SK-N-DZ (cell line): ENCODE results near the gene BID.
A peak's percentile ranks its signal among the peaks of the same experiment; 100 is the strongest.

Source experiments
- DNase-seq: peaks from one replicate; pipeline ENCODE4 v3.0.0-alpha.2; 2015; ENCODE audit warnings: low spot score

The BID gene

DNA sequence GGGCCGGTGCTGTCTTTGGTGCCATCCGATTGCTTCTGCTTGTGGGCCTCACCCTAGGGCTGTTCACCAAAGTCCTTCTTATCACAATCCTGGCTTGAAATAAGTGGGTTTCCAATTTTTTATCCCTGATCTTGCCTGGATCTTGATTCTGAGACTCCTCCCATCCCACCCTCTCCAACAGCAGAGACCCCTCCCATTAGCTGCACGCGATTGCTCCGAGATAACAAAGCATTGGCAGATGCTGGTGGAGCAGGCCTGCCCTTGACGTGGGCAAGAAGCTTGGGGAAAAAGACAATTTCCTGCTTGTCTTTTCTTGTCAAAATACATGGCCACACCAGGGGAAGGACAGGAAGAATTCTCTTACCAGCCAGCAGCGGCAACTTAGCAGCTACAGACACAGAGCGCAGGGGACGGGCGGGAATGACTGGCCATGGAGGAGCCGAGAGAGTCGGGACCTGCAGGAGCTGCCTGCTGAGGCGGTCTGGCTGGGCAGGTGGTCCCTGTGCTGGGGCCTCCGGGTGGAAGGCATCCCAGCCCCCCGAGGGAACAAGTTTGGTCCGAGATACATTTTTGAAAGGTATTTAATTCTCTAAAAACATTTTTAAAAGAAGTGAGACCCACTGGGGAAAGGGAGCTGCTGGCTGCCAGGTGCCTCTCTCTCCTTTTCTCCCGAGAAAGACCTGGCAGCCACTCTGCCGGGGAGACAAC lies 9.7 kb upstream of the BID start:
- peak; percentile 79 for DNase-seq

DNA sequence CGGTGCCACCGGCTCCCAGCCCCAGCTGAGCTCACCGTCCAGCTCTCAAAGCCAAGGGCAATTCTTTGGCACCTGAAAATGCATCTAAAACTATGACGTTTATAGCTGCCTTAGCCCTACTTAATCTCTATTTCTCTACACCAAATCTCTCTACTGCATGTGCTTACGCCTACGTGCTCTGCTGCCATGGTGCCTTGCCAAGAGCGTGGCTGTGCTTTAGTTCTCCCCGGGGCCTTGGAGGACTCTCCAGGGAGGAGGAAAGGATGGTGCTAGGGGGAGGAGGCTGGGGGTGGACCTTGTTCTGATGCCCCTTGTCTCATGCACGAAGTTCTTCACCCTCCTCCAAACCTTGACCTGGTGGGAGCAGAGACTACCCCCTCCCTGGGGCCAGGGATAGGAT lies 9.0 kb upstream of the BID start:
- DNase-seq: no peak

DNA sequence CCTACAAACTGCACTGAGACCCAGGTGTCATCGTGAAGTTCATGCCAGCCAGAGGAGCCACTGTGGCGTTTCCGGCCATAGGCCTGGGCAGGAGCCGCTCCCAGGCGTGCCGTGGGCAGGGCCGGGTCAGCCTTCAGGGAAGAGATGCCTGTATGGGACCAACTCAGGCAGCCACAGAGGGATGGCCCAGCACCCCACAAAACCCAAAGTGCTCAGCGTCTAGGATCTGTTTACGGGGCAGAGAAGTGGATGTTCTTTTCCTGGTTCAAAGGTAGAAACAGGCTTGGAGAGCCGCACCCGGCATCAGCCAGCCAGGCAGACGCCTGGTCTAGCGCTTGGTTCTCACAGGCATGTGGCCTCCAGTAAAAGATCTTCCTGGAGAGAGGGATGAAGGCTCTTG lies 8.4 kb upstream of the BID start:
- no peak for DNase-seq

DNA sequence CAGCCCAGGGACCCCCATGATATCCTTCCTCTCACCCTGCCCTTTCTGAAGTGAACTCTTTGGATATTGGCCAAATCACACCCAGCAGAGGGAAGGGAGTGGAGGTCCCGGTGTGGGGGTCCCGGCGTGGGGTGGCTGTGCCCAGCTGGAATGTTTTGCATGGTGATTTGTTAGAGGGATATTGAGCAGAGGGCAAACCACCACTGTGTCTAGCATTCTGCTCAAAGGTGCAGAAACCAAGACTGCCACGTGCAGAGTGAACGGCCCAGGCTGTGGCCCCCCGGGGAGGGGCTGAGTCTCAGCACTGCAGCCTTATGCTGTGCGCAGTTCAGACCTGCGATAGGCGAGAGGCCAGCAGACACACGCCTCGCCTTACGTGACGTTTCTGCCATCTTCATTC lies 7.9 kb upstream of the BID start:
- no peak for DNase-seq

DNA sequence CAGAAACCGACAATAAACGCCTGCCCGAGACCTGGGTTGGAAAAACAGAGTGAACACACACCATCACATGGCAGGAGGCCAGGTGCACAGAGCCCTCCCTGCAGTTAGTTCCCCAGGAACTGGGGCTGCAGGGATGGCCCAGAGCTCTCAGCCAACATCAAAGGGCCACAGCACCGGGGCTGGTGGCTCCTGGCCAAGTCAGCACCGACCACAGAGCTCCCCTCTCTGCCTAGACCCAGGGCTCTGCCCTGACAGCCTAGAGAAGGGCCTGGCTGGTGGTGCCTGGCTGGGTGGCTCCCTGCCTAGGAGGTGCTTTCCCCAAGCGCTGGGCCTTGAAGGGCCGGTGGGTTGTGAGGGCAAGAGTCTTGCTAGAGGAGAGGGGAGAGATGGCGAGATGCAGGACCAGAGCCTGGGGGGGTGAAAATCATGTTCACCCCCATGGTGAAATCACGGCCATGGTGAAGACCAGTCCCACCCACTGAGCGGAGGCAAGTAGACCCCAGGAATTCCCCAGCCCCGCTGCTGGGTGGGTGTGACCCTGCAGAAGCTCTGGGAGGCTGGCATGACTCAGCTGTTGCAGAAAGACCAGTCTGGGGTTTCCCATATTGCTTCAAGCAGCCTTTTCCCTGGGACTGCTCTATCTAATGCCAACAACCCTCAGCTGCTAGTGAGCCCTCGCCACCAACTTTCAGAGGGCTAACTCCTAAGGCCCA lies 7.2 kb upstream of the BID start:
- no peak for DNase-seq

DNA sequence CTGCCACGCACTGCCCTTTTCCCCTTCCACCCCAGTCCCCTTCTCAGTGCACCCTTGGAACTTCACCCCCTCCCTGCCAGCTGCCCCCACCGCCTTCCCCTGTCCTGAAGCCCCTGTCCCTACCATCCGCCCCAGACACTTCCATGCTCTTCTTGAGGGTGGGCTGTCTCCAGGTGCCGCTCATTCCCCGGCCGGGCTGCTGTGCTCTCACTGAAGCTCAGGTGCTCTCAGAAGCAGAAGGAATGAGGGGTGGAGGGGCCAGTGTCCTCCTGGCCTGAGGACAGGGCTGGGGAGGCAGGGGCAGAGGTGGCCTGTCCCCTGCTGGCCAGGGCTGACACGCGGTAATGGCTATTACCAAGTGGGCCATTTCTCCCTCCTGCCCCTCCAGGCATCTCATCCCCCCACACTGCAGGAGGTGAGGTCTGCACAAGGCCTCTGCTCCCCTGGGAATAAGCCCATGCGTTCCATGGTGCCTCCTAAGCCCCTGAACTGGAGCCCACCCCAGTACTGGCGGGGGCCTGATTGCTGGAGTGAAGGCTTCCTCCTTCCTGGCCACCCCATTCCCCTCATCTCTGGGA lies 6.6 kb upstream of the BID start:
- no peak for DNase-seq

DNA sequence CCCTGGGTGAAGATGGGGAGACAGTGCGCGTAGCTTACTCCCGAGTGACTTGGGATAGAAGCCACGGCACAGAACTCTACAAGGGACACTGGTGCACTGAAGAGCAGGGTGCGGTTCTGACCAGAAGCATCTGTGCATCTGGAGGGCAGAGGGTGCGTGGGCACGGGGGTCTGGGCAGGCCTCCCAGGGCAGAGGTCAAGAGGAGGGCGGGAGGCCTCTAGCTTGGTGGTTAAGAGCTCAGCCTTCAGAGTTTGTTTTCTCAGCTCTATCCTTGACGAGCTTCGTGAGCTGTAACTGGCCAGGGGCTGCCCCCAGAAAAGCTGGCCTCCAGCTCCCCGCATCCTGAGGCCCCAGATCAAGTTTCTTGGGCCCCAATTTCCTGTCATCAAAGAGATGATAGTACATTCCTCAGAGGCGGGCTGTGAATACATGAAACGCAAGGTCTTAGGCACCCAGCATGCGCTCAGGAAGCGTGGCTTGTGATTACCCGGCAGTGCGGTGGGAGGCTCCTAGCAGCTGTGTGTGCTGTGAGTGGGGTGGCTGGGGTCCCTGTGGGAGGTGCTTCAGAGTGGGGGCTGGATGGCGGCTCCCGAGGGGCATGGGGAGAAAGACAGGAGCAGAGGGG lies 6.0 kb upstream of the BID start:
- DNase-seq: no peak

DNA sequence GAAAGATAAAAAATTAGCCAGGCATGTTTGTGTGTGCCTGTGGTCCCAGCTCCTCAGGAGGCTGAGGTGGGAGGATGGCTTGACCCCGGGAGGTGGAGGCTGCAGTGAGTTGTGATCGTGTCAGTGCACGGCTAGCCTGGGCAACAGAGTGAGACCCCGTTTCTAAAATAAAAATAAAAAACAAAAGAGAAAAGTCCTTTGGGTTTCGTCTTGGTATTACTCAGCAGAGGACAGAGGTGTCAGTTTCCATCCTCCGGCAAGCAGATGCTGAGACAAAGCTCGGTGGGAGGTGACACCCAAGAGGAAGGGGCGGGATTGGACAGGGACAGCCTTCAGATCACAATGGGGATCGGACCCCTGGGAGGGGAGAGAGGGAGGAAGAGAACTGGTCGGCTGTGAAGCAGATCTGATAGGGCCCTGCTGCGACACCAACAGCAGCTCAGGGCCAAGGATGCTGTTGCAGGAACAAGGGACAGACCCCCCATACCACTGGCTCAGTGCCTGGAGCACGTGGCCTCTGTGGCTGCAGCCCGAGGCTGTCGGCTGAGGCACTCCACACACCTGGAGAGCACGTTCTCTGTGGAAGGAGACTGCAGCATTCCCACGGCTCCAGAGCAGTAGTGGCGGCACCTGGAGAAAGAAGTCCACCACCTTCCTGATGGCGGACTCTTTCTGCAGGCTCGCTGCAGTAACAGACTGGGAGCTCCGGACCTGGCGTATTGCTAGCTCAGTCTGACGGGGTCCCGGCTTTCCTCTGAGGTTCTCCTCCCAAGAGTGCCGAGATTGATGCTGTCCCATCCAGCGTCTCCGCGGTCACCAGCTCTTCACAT lies 5.2 kb upstream of the BID start:
- DNase-seq: peak; percentile 76

DNA sequence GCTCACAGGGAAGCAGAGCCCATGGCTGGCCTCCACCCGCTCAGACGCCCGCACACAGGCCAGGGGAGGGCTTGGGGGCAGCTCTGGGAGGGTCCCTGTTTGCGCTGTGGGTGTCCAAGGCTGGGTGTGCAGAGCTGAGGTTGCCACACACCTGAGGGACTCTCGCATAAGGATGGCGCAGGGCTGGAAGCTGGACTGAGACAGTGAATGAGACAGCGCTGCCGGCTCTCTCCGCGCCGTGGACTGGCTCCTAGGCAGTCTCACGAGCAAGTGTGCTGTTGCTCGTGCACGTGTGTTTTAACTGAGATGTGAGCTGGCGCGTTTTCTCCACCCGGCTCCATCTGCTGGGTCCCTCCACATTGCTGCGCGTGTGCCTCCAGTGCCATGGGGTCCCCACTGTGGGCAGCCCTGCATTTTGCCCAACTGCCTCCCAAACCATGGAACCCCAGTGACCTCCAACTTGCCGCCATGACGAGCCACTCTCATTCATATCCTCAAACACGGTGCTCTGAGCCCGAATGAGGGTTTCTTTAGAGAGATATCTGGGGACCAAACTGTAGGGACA lies 4.2 kb upstream of the BID start:
- DNase-seq: no peak

DNA sequence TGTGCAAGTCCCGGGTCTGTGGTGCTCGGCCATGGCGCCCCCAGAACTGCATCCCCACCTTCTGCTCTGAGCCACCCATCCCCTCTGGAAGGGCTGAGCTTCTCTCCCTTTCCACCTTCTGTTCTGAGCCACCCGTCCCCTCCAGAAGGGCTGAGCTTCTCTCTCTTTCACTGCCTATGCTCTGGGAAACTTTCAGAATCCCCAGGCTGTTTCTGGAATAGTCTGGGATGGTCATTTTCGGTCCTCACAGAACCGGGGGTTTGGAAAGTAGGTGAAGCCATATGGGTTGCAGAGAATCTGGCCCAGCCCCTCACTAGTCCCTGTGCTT lies 3.4 kb upstream of the BID start:
- no peak for DNase-seq

DNA sequence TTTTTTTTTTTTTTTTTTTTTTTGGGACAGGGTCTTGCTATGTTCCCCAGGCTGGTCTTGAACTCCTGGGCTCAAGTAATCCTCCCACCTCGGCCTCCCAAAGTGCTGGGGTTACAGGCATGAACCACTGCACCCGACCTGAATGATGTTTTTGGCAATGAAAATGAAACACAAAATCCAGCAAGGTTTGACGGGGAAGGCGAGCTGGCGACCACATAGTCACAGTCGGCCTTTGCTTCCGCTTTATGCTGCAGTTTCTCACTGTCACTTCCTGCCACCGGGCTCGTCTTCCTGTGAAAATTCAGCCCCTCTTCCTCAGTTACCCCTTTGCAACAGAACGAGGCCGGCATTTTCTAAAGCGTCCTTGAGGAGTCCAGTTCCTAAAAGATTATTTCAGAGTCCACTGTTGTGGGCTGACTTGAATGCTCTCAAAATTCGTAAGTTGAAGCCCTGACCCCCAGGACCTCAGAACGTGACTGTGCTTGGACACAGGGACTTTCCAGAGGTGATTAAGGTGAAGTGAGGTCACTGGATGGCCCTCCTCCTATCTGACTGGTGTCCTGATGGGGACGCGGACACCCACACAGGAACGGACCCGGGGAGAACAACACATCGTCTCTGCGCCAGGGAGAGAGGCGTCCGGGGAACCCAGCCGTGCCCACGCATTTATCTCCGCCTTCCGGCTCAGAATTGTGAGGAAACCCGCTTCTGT lies 2.9 kb upstream of the BID start:
- DNase-seq: no peak

DNA sequence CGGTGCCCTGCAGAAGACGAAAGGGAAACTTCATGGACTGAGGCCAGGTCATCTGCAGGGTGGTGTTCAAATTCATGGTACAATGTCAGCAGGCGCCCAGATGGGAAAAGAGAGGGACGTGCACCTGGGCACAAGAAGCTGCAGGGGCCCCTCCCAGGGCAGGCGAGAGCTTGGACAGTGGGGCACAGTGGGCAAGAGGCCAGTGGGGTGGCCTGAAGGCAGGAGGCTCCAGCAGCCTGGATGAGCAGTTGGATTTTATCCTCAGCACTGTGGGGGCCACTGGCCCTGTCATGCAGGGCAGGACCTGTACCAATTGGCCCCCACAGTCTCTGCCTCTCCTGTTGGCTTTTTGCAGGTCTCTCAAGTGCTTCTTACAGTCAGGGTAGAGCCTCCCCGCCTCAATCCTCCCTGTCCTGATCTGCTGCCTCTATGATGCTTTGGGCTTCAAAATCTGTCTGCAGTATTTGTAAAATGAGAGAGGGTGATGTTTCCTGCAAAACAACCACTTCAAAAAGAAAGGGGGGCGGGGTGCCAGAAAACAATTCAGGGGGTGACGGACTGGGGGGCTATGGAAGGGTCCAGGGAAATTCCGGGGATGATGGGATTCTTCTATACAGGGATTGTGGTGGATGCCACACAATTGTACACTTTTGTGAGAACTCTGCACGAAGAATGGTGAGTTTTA lies 1.7 kb upstream of the BID start:
- DNase-seq: no peak

DNA sequence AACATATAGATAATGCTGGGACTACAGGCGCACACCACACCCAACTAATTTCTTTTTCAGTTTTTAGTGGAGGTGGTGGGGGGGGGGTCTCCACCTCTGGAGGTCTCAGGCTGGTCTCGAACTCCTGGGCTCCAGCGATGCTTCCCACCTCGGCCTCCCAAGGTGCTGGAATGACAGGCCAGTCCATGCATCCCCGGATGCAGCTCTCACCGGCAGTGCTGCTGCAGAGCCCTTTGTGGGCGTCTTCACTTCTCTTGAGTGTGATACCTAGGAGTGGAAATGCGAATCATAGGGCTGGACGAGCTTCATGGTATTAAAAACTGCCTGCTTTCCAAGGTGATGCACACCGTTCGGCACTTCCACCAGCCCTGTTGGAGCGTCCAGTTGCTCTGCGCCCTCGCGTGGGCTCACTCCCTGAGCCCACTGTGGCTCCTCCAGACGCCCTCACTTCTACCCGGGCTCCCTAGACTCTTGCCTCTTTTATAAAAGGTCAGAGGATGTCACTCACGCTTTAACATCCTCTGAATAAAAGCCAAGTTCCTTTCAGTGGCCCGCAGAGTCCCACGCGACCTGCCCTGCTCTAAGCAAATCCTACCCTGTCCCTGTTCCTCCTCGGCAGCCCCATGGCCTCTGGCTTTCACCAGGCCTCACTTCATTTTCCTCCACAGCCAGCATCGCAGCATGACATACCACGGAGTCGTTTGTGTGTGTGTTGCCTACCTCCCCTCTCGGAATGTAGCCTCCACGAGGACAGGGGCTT lies 837 bp upstream of the BID start:
- DNase-seq: no peak

DNA sequence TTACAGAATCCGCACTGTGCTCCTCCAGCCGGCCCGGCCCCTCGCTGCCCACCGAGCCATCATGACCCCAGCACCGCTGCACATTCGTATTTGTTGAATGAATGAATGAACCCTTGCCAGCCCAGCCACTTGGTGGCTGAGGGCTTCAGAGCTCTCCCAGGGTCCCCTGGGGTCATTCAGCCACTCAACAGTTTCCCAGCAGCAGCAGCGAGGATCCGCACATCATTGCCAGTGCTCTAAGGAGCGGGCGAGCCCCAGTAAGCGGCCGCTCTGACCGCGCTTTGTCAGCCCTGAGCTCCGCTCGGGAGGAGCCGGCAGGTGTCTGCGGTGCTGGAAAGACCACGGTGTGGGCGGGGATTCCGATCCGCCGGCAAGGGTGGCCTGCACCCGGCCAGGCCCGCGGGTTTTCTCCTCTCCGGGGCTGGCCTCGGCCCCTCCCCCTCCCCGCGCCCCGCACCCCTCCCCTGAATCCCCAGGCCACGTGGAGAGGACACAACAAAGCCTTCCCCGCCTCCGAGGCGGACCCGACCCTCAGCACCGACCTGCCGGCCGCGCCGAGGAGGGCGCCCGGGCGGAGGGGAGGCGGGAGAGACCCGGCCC lies 563 bp downstream of the BID start:
- DNase-seq: peak; percentile 81

DNA sequence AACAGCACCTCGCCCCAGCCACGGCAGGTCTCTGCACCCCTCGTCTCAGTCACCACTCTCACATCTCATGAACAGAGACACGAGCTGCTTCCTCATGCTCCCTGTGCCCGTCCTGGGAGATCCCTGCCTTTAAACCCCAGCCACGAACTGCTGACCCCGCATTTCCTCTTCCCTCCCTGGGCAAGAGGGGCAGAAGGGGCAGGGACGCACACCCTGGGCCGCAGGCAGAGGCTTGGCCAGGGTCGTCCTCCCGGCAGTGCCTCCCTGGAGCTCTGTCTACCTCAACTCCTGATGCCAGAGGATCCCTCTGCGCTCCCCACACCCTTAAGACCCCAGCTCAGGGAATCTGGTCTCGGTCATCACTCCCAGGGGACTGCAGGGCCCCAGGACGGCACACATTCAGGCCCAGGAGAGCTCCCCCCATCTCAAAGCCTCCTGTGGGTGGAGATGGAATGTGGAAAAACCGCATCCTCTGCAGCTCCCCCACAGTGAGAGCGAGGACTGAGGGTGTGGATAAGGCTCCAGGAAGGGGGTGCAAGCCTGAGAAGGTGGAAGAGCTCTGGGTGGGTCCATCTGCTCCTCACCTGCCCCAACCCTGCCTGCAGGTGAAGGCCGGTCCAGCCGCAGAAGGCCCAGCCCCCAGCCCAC lies 1.2 kb downstream of the BID start:
- no peak for DNase-seq

DNA sequence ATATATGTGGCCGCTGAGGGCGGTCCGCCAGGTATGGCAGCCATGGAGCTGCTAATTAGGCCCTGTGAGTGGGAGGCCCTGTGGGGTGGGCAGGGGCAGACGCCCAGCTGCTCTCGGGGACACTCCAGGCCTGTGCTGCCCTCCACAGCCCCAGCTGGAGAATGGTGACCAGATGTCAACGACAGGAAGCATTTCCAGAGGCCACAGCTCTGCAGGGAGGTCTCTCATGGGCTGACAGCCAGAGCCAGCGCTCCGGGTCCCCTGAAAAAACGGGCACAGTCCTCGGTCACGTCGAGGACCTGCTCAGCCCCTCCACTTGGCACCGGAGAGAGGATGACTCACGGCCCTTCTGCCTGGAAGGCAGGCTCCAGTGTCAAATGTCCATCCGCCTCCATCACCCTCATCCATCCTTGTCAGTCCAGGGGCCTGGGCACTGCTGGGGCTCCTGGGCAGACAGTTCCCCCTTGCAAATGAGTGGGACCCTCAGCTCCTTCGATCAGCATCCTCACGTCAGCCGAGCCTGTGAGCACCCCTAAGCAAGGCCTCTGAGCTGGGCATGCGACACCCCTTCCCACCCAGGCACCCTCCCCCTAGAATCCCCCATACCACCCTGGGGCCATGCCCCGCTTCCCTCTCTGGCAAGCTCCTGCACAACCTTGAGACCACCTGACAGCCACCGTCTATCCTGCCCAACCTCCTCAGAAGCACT lies 1.9 kb downstream of the BID start:
- peak; percentile 47 for DNase-seq

DNA sequence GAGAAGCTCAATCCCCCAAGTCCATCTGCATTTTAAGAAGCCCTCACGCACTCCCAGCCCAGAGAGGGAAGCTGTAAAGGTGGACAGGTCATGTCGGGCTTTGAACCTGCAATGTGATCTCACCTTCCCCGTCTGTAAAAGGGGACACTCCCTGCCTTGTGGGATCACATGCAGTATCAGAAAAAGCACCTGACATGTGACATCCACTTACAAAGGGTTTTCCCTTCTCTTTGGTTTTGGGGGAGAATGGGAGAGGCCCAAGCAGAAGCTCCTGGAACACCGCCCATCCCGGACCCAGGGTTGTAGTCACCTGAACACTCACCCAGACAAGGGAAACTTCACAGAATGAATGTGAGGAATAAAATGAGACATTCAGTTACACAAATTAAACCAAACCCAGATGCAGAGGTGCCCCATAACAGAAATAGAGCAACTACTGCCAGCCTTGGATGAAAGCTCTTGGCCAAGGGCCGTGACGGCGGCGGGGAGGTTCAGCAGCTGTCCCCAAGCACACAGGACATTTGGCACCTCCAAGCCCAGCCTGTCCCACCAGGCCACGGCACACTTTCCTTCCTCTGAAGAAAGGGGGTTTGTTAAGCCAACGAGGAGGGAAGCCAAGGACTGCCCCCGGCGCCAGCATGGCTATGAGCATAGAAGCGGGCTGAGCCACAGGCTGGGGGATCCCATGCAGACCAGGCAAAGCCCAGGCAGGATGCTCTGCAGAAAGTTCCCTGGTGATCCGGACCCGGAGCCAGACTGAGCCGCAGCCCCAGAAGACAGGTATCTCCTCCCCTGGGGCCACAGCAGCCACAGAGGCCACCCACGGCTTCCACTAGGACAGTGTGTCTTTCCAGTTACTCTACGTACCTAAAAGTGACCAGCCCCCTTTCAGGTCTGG lies 3.8 kb downstream of the BID start:
- DNase-seq: no peak
